NCI-H82 (cell line): ENCODE data around the gene STRADA.
A peak's percentile ranks its signal among the peaks of the same experiment; 100 is the strongest.
"Not testable (repeated sequence)": the region's sequence is repeated elsewhere in the genome, so short reads cannot be mapped to it uniquely, and the experiment has no call there.

Experiments used
- DNase-seq: peaks from one replicate; lab custom pipeline; 2025; lab: John Stamatoyannopoulos, UW

The STRADA gene

DNA sequence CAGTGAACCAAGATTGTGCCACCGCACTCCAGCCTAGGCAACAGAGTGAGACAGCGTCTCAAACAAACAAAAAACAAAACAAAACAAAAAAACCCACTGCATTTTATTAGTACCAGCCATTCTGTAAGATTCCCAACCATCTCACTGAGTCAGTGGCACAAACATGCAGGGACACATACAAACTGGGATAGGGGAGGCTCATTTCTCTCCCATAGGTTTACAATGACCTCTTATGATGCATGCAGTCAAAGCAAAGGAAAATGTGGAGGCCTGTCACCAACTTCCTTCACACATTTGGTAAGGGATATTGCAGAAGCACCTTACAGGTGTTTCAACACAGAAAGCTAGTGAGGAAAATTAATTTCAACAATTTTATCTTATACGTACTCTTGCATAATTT, 12.4 kb upstream of the STRADA start:
- no peak for DNase-seq

DNA sequence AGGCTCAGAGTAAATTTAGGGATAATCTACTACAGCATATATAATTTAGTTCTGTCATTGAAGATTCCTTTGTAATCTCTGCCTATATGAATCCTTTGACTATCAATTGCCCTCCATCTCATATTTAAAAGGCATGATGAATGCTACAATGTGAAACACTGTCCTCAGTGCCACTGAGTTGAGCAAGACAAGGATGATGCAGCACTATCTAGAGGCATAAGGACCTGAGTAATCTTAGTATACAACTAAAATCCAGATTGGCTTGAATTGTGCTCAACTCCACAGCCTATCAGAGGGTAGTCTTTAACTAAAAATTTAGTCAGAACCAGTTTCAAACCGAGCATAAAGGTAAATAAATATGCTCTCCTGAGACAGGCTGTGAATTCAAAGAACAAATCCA, 11.6 kb upstream of the STRADA start:
- DNase-seq, result no peak

DNA sequence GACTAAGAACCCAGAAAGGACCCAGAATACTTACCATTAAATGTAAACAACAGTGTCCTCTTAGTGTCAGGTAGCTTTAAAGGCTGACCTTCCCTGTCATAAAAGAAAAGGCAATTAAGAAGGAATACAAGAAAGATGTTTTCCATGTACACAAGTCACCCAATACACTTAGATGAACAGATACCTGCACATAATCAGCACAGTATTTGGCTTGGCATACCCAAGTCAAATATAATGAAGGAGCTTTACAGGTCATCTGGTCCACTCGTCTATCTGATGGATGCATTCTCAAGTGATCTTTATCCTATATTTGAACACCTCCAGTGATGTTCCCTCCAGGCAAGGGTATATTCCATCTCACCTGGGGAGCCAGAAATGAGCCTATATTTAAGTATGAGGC, 11.1 kb upstream of the STRADA start:
- no peak for DNase-seq

DNA sequence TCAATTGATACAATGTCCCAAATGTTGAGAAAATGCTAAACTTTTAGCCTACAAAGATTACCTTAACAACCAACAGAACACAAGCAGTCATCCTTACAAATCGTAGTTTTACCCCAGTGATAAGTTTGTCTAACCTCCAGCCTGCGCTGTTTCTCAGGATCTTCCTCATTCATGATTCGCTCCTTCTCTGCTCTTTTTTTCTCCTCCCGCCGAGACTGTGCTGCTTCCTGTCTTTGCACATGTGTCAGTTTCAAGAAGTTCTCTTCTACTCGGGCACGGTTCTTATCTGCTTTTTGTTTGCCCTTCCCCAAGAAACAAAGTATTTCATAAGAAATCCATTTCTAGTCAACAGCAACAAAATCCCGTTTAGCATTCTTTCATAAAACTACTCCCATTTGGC, 10.2 kb upstream of the STRADA start:
- DNase-seq, result no peak

DNA sequence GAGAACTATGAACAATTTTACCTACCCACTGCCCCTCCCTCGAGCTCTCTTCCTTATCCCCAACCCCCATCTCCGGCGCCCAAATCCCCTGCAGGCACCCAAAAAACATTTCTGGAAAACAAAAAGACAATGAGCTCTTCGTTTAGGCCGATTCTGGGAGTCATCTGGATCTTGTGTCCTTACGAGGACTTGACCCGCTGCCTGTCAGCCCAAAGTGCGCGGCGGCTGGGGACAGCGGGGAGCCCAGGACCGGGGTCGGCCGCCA, 524 bp downstream of the STRADA start:
- DNase-seq, result no peak

DNA sequence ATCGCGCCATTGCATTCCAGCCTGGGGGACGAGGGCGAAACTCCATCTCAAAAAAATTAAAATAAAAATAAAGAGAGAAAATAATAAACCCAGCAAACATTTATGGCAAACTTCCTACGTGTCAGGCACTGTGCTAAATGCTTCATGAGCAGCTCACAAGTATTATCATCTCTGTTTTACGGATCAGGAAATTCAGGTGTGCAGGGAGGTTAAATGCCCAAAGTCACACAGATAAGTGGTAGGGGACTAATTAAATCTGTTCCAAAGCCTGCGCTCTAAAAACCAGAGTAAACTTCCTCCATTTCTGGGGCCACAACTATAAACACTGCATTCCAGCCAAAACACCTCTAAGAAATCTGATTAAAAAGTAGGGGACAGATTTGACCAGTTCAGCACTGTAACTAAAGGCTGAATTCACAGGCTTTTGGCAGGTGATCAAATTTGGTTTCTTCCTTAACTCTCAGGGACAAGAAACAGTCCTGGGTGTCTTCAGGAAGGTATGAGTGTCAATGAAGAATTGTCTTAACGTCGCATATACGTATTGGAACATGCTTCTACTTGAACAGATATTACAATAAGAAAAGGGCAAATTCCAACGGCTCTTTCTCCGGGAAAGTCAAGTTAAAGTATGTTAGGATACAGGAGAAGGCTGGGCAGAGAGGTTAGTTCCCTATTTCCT, 996 bp downstream of the STRADA start:
- peak; percentile 34 for DNase-seq

DNA sequence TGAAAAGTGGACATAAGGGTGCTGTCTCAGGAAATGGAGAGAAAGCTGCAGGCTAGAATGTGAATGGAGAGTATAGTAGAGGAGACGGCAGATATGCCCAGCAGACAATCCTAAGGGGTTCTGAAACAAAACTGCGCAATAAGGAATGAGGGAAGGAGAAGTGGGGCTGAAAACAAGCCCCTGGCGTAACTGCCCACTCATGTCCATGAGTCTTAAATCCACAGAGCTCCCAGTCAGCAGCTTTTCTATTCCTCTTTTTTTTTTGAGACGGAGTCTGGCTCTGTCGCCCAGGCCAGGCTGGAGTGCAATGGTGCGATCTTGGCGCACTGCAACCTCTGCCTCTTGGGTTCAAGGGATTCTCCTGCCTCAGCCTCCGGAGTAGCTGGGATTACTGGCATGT, 5.9 kb downstream of the STRADA start:
- DNase-seq, result no peak

DNA sequence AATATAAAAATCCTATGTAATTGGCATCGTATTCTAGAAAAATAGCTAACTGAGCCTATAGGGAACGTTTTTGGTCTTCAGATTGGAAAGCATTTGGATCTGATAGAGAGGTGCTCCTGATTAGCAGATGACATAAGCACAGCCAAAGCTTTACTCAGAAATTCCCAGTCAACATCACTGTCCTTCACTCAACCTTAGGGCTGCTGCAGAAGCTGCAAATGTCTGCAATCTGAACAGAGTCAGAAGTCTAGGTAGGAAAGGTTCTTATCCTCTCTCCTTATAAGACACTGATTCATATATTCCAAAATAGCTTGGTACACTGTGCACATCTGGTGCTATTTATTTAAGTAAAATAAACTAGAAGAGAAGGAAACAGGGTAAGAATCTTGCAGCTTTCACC, 19.2 kb downstream of the STRADA start:
- DNase-seq, result no peak

DNA sequence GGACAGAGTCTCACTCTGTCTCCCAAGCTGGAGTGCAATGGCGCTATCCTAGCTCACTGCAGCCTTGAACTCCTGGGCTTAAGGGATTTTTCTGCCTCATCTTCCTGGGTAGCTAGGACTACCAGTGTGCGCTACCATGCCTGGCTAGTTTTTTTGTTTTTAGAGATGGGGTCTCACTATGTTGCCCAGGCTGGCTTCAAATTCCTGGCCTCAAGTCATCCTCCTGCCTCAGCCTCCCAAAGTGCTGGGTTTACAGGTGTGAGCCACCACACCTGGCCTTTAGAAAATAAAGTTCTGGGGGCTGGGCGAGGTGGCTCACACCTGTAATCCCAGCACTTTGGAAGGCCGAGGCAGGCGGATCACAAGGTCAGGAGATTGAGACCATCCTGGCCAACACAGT, 21.4 kb downstream of the STRADA start:
- not testable (repeated sequence) for DNase-seq

DNA sequence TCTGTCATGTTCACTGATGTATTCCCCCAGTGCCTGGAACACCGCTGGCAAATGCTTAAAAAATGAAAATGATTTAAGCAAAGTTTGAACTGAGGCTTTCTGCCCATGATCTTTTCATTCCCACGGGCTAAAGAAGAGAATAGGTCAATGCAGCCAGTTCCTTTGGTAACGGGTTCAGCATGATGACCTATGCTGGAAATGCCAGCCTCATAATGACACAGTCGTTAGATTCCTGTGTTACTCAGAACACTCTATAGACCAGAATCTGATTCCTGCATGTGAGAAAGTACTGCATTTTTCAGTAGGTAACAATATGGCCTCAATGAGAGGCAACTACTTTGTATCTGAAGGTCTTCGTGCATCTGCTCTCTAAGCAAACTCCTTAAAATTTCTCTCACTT, 22.6 kb downstream of the STRADA start:
- DNase-seq, result no peak

DNA sequence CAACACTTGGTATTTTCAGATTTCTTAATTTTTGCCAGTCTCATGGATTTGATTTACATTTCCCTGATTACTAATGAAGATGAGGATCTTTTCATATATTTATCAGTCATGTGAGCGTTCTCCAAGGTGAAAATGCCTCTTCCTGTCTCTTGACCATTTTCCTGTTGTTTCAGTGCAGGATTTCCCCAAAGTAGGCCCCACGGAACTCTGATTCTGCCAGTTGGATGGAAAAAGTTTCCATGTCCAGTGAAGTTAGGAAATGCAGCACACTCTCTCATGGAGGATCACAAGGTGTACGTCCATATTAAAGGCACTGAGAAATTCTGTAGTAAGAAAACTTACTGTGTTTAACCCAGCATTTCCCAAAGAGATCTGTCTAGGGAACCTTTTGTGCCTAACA, 25.2 kb downstream of the STRADA start:
- no peak for DNase-seq

DNA sequence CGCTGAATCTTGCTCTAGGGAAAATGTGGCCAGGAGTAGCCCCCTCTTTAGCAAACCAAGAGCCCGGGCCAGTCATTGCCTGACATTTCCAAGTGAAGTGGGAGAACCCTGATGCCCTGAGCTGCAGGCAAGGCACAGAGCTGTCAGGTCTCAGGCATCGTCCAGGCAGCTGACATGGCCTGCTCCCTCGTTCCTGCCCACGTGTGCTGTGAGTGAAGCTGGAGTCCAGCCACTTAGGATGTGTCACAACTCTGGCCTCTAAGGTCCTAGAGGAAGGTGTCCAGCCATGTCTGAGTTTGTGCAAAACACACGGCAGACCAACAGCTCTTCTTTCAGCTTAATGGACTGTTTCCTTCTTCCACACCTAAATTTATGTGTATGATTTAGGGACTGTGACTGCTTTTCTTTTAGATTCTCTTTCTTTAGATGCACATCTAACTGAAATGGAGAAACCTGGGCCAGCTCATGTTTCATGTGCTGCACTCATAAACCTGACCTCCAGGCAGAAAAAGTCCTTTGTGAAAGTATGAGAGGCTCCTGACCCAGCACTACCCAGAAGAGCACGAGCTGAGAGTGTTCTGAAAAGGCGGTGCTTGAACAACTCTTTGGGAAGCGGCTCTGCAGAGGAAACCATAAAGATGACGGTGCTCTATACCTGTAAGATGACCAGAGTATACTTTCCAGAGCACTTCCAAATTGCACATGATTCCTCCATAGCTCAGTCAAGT, 26.9 kb downstream of the STRADA start:
- DNase-seq, result no peak

DNA sequence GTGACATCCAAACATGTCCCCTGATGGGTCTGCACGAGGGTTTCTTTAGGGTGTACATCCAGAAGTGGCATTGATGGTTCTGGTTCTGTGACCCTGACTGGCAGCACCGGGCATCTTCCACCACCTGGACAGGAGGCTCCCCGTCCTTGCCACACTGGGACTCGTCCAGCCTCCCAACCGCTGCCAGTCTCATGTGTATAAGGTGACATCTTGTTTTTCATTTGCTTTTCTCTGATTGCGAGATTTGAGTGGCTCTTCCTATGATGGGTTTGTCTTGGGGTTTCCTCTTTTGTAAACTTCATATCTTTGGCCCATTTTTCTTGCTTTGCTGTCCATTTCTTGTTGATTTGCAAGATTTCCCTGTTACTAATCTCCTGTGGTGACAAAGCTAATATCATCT, 32.5 kb downstream of the STRADA start:
- DNase-seq, result no peak

DNA sequence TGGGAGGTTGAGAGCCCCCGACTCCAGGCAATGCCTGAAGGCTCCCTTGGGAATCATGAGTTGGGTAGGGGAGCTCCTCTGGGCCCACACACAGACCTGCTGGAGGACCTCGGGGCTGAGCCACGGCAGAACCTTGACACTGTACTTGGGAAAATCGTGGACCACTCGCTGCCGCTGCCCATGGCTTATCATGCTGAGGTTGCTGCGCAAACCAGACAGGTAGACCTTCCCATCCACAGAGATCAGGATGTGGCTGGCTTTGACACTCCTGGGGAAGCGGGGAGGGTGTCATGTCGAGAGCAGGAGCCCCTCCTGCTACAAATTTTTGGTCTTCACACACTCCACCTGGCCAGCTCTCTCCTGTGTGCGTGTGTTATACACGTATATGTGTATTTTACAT, 34.4 kb downstream of the STRADA start:
- no peak for DNase-seq

DNA sequence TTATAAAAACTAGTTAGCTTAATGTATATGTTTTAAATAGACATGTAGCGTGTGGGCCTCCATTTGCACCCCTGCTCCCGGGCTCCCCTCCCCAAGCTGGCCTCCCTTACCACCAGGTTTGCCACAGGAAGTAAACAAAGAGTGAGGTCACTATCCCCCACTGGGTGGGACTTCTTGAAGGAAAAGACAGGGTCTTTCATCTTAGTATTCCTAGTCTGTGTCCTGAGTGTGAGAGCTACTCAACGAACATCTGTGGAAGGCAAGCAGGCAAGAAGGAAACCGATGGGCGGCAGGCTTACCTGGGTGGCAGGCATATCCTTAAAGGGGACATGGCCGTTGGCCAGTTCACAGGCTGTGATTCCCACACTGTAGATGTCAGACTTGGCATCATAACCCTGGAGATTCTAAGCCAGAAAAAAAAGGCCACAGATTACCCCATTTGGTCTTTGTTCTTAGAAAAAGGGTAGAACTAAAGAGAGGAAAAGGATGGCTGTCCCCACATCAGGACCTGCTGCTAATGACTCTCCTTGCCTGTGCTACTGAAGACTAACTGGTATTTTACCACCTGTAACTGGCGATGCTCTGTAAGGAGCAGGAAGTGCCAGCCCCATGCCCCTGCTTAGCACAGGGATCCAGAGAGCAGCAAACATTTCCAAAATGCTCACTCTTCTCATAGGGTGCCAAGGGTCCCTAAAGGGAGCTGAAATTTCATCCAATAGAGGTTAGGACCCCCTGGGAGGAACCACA, 35.1 kb downstream of the STRADA start:
- no peak for DNase-seq

DNA sequence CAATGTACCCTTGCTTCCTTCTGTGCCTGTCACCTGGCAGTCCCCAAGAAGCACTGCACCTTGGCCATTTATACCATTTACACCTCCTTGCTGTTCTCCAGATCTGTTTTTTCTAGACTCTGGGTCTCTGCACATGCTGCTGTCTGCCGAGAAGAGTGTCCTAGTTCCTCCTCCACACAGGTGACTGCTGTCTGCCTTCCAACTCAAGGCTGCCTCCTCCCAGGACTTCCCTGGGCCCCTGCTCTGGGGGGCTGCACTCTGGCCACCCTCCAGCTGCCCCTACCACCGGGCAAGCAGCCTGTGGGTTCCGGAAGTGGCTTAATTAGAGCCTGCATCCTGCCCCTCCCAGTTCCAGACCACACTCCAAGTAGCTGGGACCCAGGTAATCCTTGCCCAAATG, 35.9 kb downstream of the STRADA start:
- DNase-seq, result peak; percentile 47

DNA sequence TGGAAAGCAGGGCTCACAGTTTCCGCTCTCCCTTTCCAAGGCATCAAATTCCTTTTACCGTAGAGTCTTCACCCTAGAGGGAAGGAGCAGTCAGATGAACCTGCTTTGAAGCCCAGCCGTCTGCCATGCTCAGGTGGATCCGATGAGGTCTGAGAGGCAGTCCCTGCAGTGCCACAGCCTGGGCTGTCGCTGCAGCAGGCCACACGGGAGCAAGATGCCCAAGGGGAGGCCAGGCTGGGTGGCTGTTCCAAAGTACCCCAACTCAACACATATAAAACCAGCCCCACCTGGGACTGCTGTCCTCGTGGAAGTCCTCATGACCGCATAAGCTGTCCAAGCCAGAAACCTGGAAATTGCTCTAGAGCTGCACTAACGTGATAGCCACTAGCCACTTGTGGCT, 36.8 kb downstream of the STRADA start:
- DNase-seq, result no peak

DNA sequence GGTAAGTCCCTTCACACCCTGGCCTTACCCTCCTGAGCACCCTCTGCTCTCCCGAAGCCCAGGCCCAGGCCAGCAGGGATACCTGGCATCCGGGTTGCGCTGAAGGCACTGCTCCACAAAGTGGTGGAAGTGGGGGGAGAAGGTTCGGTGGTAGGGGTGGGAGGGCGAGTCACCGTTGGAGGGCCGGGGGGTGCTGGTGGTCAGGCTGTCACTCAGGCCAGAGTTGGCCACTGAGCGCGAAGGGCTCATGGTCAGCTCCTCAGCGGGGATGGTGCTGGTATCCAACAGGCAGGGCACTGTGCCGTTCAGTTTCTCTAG, 37.4 kb downstream of the STRADA start:
- no peak for DNase-seq

DNA sequence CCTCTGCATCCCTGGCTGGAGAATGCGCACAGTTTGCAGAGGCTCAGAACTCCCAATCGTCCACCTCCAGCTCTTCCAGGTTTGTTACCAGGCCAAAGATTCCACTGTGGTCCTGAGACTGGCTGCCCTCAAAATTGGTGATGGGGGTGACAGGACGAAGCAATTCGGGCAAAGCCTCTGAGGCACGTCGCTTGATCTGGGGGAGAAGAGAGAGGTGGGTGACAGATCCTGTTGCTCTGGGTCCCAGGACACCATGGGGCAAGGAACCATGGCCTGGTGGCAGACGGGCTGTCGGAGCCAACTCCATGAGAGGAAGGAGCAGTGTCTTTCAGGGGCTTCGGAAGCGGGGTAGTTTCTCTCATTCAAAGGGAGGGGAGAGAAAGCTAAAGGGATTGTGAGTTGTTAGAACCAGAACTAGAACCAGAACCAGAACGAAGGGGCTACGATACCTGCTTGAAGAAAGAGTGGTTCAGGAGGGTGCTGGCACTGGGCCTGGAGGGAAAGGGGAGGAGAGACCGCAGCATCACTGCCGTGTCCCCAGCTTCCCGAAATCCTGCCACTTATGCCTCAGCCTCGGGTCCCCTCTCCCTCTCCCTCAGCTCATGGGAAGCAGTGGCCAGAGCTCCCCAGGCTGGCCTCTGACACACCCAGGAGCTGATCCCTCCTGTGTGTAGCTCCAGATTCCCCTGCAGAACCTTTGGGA, 37.9 kb downstream of the STRADA start:
- DNase-seq, result no peak

DNA sequence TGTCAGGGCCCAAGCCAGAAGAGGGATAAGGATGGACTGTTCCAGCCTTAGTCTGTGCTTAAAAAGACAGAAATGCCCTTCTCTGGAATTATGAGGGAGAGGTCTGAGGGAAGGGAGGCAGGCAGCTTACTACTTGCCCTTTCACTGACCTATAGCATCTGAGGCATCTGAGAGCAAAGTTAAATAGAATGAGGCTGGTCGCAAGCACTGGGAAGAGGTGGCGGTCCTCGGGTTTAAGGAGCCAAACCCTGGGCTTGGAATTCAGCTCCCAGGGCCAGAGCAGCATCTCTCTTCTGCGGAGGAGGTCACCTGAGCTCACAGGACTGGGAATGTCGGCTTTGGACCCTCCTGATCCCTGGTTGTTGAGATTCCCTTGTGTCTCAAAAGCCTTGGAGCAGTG, 38.6 kb downstream of the STRADA start:
- DNase-seq, result no peak

DNA sequence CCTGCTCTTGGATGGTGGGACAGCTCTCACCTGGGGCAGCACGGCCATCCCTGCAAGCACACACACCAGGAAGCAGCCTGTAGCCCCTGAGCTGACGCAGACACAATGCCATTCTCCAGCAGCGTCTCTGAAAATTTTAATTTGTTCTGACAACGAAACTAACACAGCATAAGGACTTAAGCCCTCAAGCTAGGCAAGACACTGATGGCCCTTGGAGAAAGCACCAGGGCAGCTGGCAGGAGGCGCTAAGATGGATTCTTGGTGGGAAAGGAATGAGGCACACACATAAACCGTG, 38.9 kb downstream of the STRADA start:
- DNase-seq, result peak; percentile 33

DNA sequence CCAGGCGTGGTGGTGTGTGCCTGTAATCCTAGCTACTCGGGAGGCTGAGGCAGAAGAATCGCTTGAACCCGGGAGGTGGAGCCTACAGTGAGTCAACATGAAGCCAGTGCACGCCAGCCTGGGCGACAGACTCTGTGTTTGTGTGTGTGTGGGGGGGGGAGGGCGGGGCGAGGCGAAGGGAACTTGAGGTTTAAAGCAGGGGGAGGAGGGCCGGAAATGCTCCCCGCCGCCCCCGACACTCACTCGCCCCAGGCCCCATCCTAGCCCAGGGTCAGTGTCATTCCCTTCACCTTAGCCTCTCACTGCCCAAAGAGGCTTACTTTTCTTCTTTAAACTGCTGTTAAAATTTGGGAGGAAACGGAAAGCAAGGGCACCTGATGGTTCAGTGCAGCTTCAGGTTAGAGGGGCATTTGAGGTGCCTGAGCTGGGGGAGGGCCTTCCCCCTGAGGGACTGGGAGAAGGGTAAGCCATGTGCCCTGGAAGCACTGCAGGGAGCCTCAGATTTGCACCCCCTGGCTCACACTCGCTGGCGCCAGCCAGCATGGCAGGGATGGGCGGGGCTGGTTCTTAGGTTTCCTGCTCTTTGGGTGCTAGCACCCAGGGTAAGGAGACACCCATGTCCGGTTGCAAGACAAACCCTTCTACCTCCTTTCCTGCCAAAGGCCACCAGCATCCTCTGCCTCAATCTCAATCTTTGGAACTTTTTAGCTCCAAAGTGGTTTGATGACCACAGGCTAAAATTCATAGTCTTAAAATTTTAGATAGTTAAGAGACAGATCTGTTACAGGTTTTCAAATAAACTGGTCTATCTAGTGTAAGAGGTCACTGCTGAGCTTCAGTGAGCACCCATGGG, 39.5 kb downstream of the STRADA start:
- peak; percentile 51 for DNase-seq

DNA sequence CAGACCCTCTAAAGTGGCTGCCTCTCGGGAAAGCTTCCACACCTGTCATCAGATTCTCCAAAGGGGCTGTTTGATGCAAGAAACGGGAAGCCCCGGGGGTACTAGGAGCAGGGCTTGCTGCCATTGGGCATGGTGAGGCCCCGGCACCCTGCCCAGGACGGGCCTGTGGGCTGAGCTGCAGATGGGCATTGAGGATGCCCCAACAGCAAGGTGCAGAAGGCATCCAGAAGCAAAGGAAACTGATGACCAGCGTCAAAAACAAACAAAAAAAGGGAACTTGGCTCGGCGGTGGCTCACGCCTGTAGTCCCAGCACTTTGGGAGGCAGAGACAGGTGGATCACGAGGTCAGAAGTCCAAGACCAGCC, 40.2 kb downstream of the STRADA start:
- DNase-seq, result no peak
